Stimulated activated CD4-positive, alpha-beta T cell treated with anti-CD3 and anti-CD28 coated beads, Interleukin-2, amount 100 ng/mL, for 24 hours (primary cell): Measurements from ENCODE around the gene EHHADH.
"Not testable (repeated sequence)": the region's sequence is repeated elsewhere in the genome, so short reads cannot be mapped to it uniquely, and the experiment has no call there.

Experiments used
- DNase-seq, 2 donors: peaks; one replicate each; pipeline ENCODE4 v3.0.0-alpha.2; 2020

The EHHADH gene

DNA sequence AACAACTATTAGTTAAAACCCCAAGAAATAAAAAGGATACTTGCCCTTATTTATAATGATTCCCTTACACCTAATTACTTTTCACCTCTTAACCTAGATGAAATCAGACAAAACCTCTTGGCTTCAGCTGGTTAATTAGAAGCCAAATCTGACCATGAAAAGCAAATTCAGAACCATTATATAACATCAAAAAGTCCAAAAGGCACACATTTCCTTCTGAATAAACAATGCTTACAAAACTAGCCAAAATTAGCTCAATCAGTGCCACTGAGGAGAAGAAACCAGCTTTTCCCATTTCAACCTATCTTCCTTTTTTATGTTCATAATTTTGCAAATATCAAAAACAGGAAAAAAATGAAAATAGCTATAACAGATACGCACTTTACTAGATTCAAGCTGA, 3.2 kb downstream of the EHHADH start:
- no peak for DNase-seq

DNA sequence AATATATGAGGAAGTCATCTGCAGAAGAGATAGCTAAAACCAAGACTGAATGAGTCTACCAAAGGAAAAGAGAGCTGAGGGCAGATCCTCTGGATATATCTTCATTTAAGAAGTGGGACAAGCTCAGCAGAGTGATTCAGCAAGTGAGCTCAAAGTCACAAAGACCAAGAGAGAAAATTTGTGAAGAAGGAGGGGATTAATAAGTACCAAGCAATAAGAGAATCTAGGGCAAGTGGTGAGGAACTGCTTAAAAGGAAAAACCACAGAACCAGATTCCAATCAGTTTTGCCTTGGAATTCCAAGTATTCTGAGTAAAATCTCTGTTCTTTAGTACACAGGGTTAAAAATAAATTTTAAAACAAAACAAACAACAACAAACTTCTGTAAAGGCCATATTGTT, 3.6 kb downstream of the EHHADH start:
- no peak for DNase-seq

DNA sequence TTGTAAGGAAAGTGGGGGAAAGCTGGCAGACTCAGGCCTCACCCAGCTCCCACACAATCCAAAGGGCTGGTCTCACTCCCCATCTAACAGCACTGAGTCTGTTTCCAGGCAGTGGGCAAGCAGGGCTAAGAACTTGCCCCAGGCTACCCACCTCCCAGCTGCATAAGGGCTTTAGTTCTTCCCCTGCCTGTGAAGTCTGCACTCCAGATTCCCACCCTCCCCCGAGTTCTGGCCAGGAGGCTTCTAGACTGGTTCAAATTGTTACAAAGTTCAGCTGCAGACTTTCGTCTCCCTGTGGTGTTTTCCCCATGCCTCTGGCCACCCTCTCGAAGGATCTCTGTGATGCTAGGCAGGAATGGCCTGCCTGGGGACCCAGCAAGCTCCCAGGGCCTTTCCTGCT, 11.2 kb downstream of the EHHADH start:
- no peak for DNase-seq

DNA sequence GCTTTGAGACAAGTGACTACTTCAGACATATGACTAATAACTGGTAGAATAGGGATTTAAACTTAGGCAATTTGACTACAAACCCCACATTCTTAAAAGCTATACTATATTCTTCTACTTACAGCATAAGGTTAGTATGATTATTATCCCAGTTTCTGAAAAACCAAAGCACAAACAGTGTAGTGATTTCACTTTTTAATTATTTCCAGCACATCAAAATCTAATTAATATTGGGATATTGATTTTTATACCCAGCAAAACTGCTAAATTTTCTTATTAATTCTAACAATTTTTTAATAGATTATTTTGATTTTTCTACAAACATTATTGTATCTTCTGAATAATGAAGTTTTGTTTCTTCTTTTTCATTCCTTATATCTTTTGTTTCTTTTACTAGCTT, 16.9 kb downstream of the EHHADH start:
- no peak for DNase-seq

- no peak for DNase-seq
Observed at GRCh38 chr3:185233328-185233727, 20.5 kb downstream of the EHHADH start.

GRCh38 chr3:185226526-185226925, 27.3 kb downstream of the EHHADH start:
- DNase-seq = not testable (repeated sequence)

DNA sequence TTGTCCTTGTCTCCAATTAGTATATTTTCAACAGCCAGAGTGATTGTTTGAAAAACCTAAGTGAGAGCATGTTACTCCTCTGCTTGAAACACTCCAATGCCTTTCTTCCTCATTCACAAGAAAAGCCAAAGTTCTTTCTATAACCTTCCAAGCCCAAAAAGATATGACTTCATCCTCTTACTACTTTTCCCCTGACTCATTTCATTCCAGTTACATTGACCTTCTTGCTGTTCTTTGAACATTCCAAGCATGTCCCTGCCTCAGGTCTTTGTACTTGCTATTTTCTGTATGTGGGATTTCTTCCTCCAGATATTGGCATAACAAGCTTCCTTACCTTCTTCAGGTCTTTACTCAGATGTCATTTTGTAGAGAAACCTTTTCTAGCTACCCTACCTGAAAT, 28.3 kb downstream of the EHHADH start:
- no peak for DNase-seq

DNA sequence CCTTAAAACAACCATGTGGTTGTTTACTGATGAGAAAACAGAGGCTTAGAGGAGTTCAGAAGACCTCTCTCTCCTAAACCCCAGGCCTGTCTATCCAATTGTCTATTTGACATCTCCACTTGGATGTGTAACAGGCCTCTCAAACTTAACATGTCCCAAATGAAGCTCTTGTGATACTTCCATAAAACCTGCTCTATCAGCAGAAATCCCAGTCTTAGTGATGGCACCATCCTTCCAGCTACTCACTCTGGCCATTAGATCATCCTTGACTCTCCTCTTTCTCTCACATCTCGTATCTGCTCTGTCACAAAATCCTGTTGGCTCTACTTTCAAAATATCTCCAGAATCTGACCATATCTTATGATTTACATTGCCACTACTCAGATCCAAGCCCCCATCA, 28.8 kb downstream of the EHHADH start:
- DNase-seq = no peak

DNA sequence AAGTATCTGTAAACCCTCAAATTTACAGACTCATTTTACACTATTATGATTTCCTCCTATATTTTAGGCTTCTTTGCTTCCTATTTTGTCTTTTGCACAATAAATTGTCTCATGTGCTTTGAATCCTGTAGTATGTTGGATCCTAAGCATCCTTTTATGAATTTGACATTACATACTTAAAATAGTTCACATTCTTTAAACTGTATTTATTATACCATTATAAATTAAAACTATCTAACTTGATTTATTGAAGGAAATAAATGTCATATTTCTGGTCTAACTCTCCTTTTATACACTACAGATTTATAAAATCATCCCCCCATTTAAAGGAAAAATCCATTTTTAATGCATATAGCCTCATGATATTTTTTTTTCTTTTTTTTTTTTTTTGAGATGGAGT, 32.6 kb downstream of the EHHADH start:
- DNase-seq = no peak

- DNase-seq = no peak
Observed at GRCh38 chr3:185216607-185216958, 37.3 kb downstream of the EHHADH start.

- no peak for DNase-seq
Observed at GRCh38 chr3:185215873-185216606, 37.8 kb downstream of the EHHADH start.

DNA sequence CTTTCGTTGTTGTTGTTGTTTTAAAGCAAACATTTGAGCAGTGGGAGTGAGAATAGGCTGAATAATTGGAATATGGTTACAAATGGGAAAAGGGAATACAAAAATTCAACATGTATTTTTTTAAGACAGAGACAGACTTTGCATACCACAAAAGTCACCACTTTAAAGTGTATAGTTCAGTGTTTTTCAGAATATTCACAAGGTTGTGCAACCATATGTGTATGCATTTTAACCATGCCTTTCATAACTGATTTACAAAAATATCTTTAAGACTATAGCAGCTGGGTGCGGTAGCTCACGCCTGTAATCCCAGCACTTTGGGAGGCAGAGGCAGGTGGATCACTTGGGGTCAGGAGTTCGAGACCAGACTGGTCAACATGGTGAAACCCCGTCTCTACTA, 41.3 kb downstream of the EHHADH start:
- no peak for DNase-seq

DNA sequence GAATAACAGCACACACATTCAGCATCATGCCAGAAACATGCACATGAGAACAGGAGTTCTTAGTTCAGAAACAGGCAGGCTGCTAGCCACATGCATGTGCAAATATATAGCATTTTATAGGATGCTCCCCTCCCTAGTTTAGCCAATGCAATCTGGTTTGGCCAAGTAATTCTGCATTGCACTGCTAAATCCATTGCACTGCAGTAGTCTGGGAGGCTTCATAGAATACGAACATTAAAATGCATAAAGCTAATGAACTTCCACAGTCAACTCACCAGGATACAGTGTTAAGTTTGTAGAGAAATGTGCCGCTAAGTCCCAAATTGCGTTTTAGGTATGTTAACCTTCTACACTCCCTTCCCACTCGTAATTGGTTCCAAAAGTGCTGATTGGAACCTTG, 41.8 kb downstream of the EHHADH start:
- DNase-seq = no peak

GRCh38 chr3:185210621-185211142, 43.2 kb downstream of the EHHADH start:
- DNase-seq = no peak

DNA sequence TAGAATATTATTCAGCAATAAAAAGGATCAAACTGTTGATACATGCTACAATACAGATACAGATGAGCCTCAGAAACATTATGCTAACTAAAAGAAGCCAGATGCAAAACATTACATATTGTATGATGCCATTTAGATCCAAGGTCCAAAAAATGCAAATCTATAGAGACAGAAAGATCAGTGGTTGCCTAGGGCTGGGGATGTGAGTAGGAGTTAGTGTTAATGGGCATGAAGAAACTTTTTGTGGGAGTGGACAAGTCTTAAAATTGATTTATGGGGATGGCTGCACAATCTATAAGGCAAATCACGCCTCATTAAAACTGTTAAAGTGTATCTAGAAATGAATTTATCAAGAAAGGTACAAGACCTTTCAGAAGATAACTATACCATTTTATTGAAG, 45.0 kb downstream of the EHHADH start:
- DNase-seq = no peak

DNA sequence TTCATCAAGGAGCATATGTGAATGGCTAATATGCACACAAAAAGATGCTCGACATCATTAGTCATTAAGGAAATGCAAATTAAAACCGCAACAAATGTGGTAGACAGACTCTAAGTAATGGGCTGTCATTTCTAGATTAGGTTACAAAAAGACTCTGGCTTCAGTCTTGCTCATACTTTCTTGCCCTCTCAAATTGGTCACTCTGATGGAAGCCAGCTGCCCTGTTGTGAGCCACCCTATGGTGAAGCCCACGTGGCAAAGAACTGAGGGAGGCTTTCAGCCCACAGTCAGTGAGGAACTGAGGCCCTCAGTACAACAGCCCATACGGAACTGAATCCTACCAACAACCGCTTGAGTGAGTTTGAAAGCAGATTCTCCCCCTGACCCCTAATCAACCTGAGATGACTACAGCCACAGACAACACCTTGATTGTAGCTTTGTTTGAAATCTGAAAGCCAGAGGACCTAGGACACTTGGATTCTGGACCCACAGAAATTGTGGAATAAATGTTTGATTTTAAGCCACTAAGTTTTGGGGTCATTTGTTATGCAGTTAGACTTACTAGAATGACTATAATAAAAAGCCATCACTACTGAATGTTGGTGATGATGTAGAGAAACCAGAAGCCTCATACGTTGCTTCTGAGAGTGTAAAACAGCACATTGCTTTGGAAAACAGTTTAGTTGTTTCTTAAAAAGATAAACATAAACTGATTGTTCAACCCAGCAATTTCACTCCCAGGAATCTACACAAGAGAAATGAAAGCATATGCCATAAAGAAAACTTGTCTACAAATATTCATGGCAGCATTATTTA, 45.7 kb downstream of the EHHADH start:
- DNase-seq = no peak

DNA sequence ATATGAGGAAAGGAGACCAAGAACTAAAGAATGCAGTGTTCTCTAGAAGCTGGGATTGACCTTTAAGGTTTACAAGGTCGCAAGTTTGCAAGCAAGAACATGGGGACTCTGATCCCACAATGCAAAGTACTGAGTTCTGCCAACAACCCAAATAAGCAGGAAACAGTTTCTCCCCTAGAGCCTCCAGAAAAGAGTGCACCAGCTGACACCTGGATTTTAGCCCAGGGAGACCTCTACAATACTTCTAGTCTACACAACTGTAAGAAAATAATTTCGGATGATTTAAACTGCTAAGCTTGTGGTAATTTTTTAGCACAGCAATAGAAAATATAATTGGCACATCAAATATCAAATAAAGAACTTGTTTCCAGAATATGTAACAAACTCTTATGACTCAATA, 46.4 kb downstream of the EHHADH start:
- no peak for DNase-seq

DNA sequence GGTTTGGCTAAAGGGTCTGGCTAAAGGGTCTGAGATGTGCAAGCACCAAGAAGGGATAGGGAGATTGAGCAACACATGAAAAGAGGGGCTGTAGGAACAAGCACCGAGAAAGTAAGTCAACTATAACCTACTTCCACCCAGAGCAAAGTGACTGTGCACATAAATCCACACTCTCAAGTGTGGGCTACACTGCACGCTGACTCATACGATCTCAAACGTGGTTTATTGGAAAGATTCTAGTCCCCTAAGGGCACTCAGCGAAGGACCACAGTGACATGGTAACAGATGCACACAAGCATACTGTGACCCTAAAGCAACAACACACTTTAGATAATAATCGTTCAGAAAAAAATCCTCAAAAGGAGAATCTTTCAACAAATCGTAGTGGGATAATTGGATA, 48.0 kb downstream of the EHHADH start:
- DNase-seq = no peak

DNA sequence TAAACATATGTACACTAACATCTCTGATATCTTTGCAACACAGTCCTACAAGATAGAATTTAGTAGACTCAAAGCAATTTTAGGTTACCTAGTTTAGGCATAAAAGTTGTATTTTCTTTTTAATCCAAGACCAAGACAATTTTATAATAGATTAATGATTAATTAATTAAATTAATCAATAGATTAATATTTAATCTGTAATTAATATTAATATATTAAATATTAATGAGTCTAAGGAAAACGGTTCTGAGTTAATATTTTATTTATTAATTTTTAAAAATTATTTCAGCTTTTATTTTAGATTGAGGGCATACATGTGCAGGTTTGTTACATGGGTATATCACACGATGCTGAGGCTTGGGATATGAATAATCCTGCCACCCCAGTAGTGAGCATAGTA, 49.0 kb downstream of the EHHADH start:
- no peak for DNase-seq

- DNase-seq = no peak
Observed at GRCh38 chr3:185200639-185201038, 53.2 kb downstream of the EHHADH start.

GRCh38 chr3:185199671-185200070, 54.2 kb downstream of the EHHADH start:
- DNase-seq = no peak

- no peak for DNase-seq
Observed at GRCh38 chr3:185199206-185199605, 54.6 kb downstream of the EHHADH start.

DNA sequence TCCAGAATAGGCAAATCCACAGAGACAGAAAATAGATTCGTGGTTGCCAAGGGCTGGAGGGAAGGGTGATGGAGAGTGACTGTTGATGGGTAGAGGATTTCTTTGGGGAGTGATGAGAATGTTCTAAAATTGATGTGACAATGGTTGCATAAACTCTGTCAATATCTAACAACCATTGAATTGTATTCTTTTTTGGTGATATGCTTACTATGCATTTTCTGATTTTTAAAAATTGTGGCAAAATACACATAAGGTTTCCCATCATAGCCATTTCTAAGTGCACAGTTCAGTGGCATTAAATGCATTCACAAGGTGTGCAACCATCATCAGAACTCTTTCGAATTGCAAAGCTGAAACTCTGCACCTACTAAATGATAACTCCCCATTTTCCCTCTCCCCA, 56.8 kb downstream of the EHHADH start:
- no peak for DNase-seq

DNA sequence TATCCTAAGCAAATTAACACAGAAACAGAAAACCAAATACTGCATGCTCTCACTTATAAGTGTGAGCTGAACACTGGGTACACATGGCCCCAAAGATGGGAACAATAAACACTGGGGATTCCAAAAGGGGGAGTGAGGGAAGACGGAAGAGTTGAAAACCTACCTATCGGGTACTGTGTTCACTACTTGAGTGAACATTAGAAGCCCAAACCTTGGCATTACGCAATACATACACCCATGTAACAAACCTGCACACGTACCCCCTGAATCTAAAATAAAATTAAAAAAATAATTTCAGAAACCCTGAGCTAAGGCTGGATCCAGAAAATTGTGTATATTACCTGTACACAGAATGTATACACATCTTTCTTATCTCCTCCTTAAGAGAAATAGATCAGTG, 58.2 kb downstream of the EHHADH start:
- DNase-seq = no peak

DNA sequence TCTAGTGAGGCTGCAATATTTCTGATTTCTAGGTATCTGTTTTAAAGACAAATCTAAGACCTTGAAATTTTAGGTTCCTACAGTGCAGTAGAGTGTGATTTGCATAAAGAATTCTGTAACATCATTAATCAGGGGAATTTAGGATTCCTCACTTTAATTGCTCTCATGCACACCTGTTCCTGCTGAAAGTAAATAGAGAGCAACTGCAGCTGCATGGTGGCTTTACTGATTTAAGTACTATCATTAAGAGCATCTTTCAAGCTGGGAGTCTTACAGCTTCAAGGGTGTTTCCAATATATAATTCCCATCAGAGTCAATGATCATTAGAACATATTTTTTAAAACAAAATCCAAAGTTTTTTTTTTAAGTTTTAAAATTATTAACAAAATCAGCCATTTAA, 65.0 kb downstream of the EHHADH start:
- no peak for DNase-seq
